WI38 (cell line): ENCODE results near the gene BEND5.

Source experiments
- H3K4me3 ChIP-seq: 2 replicates; pipeline ENCODE4 v1.5.1; 2011; ENCODE audit warnings: low read depth, mild to moderate bottlenecking, control low read depth, low read length
- TF ChIP-seq, protein P1 (sequence below): IDR thresholded peaks from 2 replicates; pipeline ENCODE4 v1.5.1; 2012; ENCODE audit warnings: low read depth, mild to moderate bottlenecking, control low read depth, low read length

BEND5 gene

DNA sequence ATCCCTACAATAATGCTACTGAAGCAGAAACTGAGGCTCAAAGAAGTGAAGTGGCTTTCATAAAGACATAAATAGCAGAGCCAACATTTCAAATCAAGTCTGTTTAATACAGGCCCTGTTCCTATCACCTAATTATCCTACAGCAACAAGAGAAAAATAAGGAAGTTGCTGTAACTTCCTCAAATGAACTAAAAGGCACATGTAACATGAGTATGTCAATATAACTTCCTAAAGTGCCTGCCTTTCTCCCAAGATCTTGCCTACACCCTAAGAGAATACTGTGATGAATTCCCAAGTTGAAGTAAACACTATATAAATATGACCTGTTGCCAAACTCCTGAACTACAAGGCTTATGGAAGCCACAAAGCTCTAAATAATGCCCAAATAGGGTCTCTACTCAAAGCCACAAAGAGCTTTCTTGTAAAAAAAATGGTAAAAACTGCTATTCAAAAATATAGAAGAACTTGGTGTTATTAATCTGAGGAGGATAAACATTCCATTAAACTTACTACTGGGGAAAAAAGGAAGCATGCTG is 8.6 kb downstream of the BEND5 start:
- no peak overlapping the region for H3K4me3 ChIP-seq
- TF ChIP-seq, protein P1, sequence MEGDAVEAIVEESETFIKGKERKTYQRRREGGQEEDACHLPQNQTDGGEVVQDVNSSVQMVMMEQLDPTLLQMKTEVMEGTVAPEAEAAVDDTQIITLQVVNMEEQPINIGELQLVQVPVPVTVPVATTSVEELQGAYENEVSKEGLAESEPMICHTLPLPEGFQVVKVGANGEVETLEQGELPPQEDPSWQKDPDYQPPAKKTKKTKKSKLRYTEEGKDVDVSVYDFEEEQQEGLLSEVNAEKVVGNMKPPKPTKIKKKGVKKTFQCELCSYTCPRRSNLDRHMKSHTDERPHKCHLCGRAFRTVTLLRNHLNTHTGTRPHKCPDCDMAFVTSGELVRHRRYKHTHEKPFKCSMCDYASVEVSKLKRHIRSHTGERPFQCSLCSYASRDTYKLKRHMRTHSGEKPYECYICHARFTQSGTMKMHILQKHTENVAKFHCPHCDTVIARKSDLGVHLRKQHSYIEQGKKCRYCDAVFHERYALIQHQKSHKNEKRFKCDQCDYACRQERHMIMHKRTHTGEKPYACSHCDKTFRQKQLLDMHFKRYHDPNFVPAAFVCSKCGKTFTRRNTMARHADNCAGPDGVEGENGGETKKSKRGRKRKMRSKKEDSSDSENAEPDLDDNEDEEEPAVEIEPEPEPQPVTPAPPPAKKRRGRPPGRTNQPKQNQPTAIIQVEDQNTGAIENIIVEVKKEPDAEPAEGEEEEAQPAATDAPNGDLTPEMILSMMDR: no peak

DNA sequence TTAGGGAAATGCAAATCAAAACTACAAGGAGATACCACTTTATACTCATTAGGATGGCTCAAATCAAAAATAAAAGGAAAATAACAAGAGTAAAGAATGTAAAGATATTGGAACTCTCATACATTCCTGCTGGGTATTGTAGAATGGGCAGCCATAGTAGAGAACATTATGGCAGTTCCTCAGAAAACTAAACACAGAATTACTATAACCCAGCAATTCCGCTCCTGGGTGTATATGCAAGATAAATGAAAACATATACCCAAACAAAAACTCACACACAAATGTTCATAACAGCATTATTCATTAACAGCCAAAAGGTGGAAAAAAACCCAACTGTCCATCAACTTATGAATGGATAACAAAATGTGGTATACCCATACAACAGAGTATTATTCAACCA is 11.4 kb downstream of the BEND5 start:
- TF ChIP-seq, protein P1: no peak

DNA sequence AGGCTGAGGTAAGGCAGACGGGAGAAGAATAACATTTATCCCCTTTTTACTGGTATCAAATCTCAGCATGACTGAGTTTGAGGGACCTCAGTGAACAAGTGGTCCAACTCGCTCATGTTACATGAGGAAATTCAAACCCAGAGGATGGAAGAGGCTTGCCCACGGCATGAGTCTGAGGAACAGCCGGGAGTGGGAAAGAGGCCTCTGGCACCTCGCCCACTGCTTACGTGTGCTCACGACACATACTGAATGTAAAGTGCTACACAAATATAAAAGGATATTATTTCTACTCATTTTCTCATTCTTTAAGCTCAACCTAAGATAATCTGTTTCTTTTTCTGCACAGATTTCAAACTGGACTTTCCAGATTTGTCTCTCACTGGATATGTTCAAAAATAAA is 14.7 kb downstream of the BEND5 start:
- H3K4me3 ChIP-seq: no peak overlapping the region
- TF ChIP-seq, protein P1: no peak

More for the DNA sequence above, 11.4 kb downstream of the BEND5 start:
- no peak overlapping the region for H3K4me3 ChIP-seq

DNA sequence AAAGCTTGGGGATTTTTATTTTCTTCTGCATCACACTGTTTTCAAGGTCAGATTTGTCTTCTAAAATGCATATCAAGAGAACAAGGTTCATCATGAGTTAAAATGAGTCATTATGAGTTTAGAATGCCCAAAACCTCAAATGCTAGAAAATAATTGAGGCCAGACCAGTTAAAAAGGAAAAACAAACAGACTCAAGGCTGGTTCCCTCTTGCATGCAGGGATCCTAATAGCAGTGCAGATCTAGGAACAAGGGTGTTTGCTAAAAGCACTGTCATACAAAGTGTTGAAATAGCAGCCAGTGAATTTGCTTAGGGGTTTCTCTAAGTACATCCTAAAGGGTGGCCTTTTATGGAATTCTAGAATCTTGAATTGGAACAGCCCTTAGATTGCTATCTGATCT is 15.3 kb downstream of the BEND5 start:
- TF ChIP-seq, protein P1: no peak
- H3K4me3 ChIP-seq: no peak overlapping the region

DNA sequence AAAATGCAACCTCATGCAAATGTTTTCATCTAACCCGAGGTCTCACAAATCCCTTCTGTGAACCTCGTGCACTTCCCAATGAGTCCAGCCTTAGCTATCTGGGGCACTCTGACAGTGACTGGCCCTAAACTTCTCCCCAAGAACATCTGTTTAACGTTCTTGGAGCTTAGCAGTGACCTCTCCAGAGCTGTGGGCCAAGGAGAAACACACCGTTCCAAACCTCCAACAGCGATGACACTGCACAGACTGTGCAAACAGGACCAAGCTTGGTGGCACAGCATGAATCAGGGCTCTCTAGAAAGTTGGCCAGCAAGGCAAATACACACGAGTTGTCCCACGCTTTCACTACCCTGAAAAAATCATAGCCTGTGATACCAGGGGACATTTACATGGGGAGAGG is 15.8 kb downstream of the BEND5 start:
- TF ChIP-seq, protein P1: no peak
- H3K4me3 ChIP-seq: no peak overlapping the region

DNA sequence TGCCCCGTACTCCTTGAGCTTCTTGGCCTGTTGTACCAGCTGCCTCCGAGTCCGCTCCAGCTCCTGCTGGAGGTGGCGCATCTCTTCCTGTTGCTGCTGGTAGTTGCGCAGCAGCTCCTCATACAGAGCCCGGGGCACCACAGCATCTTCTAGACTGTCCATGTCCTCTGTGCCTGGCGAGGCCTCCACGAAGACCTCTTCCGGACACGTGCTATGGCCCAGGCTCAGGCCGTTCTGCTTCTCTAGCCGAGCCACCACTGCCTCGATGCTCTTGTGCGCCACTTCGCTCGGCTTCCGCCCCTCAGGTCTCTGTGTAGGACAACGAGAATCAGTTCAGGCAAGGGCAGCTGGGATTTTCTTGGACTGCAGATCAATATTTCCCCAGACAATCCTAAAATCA is 17.7 kb downstream of the BEND5 start:
- TF ChIP-seq, protein P1: no peak
- H3K4me3 ChIP-seq: no peak overlapping the region

DNA sequence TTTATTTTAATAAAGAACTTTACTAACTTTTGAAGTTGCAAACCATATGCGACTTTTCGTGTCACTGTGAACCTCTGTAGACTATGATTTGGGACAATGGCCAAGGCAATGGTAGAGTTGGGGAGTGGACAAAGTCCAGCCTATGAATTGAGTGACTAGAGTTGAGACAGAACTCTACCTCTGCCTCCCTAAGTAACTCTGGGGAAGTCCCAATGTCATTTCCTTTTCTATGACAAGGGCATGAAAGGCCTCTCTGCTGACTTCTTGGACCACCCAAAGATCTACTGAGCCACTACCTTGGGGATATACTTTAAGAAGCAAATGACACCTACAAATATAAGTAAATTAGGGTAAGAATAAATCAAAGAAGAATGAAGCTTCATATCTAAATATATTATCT is 19.3 kb downstream of the BEND5 start:
- no peak overlapping the region for H3K4me3 ChIP-seq
- TF ChIP-seq, protein P1: no peak
